Measurements from ENCODE around the gene CNTRL. TPM values are rescaled to one million over a fixed set of nuclear protein-coding genes. Genes with fewer than 3 reads are reported as not detected.

Gene CNTRL
- total and polyA plus RNA-seq, 4 donors = 1.6 to 8.7 (median 4.4) TPM

DNA sequence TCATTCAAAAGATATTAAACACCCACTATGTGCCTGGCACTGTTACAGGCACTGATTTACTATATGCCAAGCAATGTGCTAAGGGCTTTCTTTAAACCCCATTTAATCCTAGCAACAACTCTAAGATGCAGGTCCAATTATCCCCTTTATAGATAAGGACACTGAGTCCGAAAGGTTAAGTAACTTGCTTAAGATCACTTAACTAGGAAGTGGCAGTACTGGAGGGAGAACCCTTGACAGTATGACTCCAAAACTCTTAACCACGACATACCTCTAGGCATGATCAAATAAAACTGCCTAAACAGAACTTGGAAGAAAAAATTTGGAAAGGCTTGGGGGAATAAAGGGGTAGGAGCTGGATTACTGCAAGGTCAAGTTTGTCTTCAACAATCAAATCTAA, 125.2 kb downstream of the CNTRL start:
- H3K4me3 ChIP-seq (ENCODE audit: low read depth in 1 of 3, low read length in 3 of 3) = peak overlapping the region; percentile 71 to 100 (median 96)
- TF ChIP-seq FOXA2 (IDR thresholded peaks at IDR 0.05) (no peak), SP1 (IDR thresholded peaks at IDR 0.05) (no peak), JUND (IDR thresholded peaks at IDR 0.05) (no peak), YY1 (IDR thresholded peaks at IDR 0.05) (no peak), FOXA1 (IDR thresholded peaks at IDR 0.05) (no peak), RAD21 (IDR thresholded peaks at IDR 0.05) (no peak)
- TF ChIP-seq, protein P1, sequence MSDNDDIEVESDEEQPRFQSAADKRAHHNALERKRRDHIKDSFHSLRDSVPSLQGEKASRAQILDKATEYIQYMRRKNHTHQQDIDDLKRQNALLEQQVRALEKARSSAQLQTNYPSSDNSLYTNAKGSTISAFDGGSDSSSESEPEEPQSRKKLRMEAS (IDR thresholded peaks at IDR 0.05) = no peak
- TF ChIP-seq, protein P2, sequence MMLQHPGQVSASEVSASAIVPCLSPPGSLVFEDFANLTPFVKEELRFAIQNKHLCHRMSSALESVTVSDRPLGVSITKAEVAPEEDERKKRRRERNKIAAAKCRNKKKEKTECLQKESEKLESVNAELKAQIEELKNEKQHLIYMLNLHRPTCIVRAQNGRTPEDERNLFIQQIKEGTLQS (IDR thresholded peaks at IDR 0.05) = no peak
- TF ChIP-seq, protein P3, sequence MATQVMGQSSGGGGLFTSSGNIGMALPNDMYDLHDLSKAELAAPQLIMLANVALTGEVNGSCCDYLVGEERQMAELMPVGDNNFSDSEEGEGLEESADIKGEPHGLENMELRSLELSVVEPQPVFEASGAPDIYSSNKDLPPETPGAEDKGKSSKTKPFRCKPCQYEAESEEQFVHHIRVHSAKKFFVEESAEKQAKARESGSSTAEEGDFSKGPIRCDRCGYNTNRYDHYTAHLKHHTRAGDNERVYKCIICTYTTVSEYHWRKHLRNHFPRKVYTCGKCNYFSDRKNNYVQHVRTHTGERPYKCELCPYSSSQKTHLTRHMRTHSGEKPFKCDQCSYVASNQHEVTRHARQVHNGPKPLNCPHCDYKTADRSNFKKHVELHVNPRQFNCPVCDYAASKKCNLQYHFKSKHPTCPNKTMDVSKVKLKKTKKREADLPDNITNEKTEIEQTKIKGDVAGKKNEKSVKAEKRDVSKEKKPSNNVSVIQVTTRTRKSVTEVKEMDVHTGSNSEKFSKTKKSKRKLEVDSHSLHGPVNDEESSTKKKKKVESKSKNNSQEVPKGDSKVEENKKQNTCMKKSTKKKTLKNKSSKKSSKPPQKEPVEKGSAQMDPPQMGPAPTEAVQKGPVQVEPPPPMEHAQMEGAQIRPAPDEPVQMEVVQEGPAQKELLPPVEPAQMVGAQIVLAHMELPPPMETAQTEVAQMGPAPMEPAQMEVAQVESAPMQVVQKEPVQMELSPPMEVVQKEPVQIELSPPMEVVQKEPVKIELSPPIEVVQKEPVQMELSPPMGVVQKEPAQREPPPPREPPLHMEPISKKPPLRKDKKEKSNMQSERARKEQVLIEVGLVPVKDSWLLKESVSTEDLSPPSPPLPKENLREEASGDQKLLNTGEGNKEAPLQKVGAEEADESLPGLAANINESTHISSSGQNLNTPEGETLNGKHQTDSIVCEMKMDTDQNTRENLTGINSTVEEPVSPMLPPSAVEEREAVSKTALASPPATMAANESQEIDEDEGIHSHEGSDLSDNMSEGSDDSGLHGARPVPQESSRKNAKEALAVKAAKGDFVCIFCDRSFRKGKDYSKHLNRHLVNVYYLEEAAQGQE (IDR thresholded peaks at IDR 0.05) = no peak
- no peak for DNase-seq (ENCODE audit: low spot score)

DNA sequence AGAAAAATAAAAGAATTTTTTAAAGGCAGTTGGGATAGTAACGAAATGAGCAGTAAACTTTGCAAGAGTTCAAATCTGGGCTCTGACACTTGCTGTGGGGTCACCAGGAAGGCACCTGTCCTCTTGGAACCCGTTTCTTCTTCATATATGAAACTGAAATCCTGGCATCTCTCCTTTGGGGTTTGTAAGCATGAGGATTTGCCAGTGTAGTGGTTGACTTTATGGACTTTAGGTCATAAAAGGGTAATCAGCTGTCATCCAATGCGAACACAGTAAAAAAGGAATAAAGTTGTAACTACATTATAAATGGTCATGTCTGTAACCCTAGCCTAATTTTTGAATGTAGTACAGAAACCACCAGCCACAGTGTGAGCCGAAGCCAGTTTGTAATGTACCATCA, 125.6 kb downstream of the CNTRL start:
- TF ChIP-seq GABPA (IDR thresholded peaks at IDR 0.05 in 1 of 2, conservative IDR thresholded peaks at IDR 0.05 in 1 of 2) (no peak), RXRA (IDR thresholded peaks at IDR 0.05) (peak; percentile 31 to 33), EGR1 (IDR thresholded peaks at IDR 0.05; ENCODE audit: low read depth in 2 of 2) (no peak), RAD21 (IDR thresholded peaks at IDR 0.05) (no peak), FOXA2 (IDR thresholded peaks at IDR 0.05) (no peak), HNF4G (IDR thresholded peaks at IDR 0.05) (no peak), SP1 (IDR thresholded peaks at IDR 0.05) (no peak), JUND (IDR thresholded peaks at IDR 0.05) (no peak), TAF1 (conservative IDR thresholded peaks at IDR 0.05) (peak; percentile 12), HNF4A (conservative IDR thresholded peaks at IDR 0.05) (peak in 1 of 2 donors; percentile 32)
- TF ChIP-seq, protein P4, sequence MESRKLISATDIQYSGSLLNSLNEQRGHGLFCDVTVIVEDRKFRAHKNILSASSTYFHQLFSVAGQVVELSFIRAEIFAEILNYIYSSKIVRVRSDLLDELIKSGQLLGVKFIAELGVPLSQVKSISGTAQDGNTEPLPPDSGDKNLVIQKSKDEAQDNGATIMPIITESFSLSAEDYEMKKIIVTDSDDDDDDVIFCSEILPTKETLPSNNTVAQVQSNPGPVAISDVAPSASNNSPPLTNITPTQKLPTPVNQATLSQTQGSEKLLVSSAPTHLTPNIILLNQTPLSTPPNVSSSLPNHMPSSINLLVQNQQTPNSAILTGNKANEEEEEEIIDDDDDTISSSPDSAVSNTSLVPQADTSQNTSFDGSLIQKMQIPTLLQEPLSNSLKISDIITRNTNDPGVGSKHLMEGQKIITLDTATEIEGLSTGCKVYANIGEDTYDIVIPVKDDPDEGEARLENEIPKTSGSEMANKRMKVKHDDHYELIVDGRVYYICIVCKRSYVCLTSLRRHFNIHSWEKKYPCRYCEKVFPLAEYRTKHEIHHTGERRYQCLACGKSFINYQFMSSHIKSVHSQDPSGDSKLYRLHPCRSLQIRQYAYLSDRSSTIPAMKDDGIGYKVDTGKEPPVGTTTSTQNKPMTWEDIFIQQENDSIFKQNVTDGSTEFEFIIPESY (IDR thresholded peaks at IDR 0.05) = no peak
- TF ChIP-seq, protein P3 (IDR thresholded peaks at IDR 0.05) = no peak
- Histone ChIP-seq H3K27me3 (ENCODE audit: control insufficient read depth in 4 of 4, insufficient read depth in 4 of 4, low read length in 3 of 4) (no peaks in the 10 kb centered on the region), H3K36me3 (ENCODE audit: control insufficient read depth in 4 of 4, insufficient read depth in 3 of 4, low read depth in 1 of 4, low read length in 3 of 4) (no peaks in the 10 kb centered on the region), H3K9ac (ENCODE audit: low read depth in 1 of 2, low read length in 2 of 2) (peak overlapping the region; percentile 39 to 82), H3K27ac (ENCODE audit: low read depth in 1 of 2, low read length in 2 of 2) (peak overlapping the region in 1 of 2 donors; percentile 96), H3K9me3 (ENCODE audit: control insufficient read depth in 4 of 4, low read length in 3 of 4) (no peaks in the 10 kb centered on the region), H3K4me3 (ENCODE audit: low read depth in 1 of 3, low read length in 3 of 3) (peak overlapping the region; percentile 71 to 100 (median 96)), H3K4me1 (ENCODE audit: control insufficient read depth in 4 of 4, insufficient read depth in 4 of 4, low read length in 3 of 4) (peaks cover 6 to 49% (median 34%) of the 10 kb centered on the region in 4 donors)
- no peak for DNase-seq (ENCODE audit: low spot score)
- 4% methylated on average over 4 of the region's 4 CpGs for WGBS

More for the DNA sequence above, 125.2 kb downstream of the CNTRL start:
- Histone ChIP-seq H3K4me1 (ENCODE audit: control insufficient read depth in 4 of 4, insufficient read depth in 4 of 4, low read length in 3 of 4) (peaks cover 6 to 52% (median 38%) of the 10 kb centered on the region in 4 donors), H3K36me3 (ENCODE audit: control insufficient read depth in 4 of 4, insufficient read depth in 3 of 4, low read depth in 1 of 4, low read length in 3 of 4) (no peaks in the 10 kb centered on the region), H3K9me3 (ENCODE audit: control insufficient read depth in 4 of 4, low read length in 3 of 4) (no peaks in the 10 kb centered on the region), H3K9ac (ENCODE audit: low read depth in 1 of 2, low read length in 2 of 2) (peak overlapping the region; percentile 39 to 82), H3K27ac (ENCODE audit: low read depth in 1 of 2, low read length in 2 of 2) (no peak overlapping the region), H3K27me3 (ENCODE audit: control insufficient read depth in 4 of 4, insufficient read depth in 4 of 4, low read length in 3 of 4) (no peaks in the 10 kb centered on the region)
- WGBS = 10% methylated on average over 2 of the region's 2 CpGs

Measured in liver (tissue), 9 donors.